PC-3 (cell line): Measurements from ENCODE around the gene NEMP2. TPM values are rescaled to one million over a fixed set of nuclear protein-coding genes. Genes with fewer than 3 reads are reported as not detected.

ENCODE experiments used
- ATAC-seq: fragments of 200-7000 bp; cut with Tn5 transposase; 2 replicates; pipeline ENCODE4 v1.9.1; 2020; ENCODE audit warnings: mild to moderate bottlenecking, moderate library complexity
- BruUV-seq: library from RNA; stranded (reverse); fragments of 400-500 nt; replicated peaks from 2 replicates; lab custom pipeline; 2021; lab: Mats Ljungman, UMichigan
- CTCF ChIA-PET: fragments of 300-600 bp; sonication (Branson Sonifier 250); formaldehyde crosslinking; loops from one replicate; lab custom pipeline; 2022; ENCODE audit warnings: antibody characterized with exemption; lab: Charles Lee
- POLR2A ChIA-PET: fragments of 300-600 bp; sonication (Branson Sonifier 250); formaldehyde crosslinking; loops from one replicate; lab custom pipeline; 2022; ENCODE audit warnings: antibody characterized with exemption; ENCODE audit not compliant: unreplicated experiment; lab: Charles Lee
- DNase-seq: peaks from one replicate; pipeline ENCODE4 v3.0.0-alpha.2; 2015
- H2AFZ ChIP-seq: fragments of 300-600 bp; sonication (generic); 2 replicates; pipeline ENCODE4 v1.6.0; 2016; ENCODE audit warnings: antibody characterized with exemption, low read length
- H3F3A ChIP-seq: fragments of 300-600 bp; sonication (generic); one replicate; pipeline ENCODE4 v1.6.0; 2017; ENCODE audit warnings: antibody characterized with exemption, low read length, control low read depth, mild to moderate bottlenecking; ENCODE audit not compliant: unreplicated experiment
- H3K27ac ChIP-seq: fragments of 300-600 bp; sonication (generic); 2 replicates; pipeline ENCODE4 v1.5.1; 2016; ENCODE audit warnings: mild to moderate bottlenecking, low read length
- H3K27me3 ChIP-seq: fragments of 300-600 bp; sonication (generic); 2 replicates; pipeline ENCODE4 v1.6.1; 2016; ENCODE audit warnings: low read length, mixed read lengths
- H3K36me3 ChIP-seq: fragments of 300-600 bp; sonication (generic); 2 replicates; pipeline ENCODE4 v1.6.1; 2016; ENCODE audit warnings: low read depth, mixed run types, low read length, mixed read lengths
- H3K4me1 ChIP-seq: fragments of 300-600 bp; sonication (generic); 2 replicates; pipeline ENCODE4 v1.5.1; 2016; ENCODE audit warnings: low read length; ENCODE audit not compliant: insufficient read depth
- H3K4me2 ChIP-seq: fragments of 300-600 bp; sonication (generic); 2 replicates; pipeline ENCODE4 v1.6.0; 2016; ENCODE audit warnings: low read length
- H3K4me3 ChIP-seq: fragments of 300-600 bp; sonication (generic); 2 replicates; pipeline ENCODE4 v1.5.1; 2016; ENCODE audit warnings: mild to moderate bottlenecking, low read length, mixed read lengths
- H3K79me2 ChIP-seq: fragments of 300-600 bp; sonication (generic); 2 replicates; pipeline ENCODE4 v1.6.1; 2017; ENCODE audit warnings: low read length, mixed read lengths
- H3K9ac ChIP-seq: fragments of 300-600 bp; sonication (generic); 2 replicates; pipeline ENCODE4 v1.6.0; 2016; ENCODE audit warnings: mild to moderate bottlenecking, low read length
- H3K9me2 ChIP-seq: fragments of 300-600 bp; sonication (generic); replicated peaks from 2 replicates; pipeline ENCODE4 v1.6.1; 2016; ENCODE audit warnings: mixed run types, low read length, mixed read lengths
- H3K9me3 ChIP-seq: fragments of 300-600 bp; sonication (generic); 2 replicates; pipeline ENCODE4 v1.6.1; 2016; ENCODE audit warnings: low read length, mixed read lengths
- H4K20me1 ChIP-seq: fragments of 300-600 bp; sonication (generic); 2 replicates; pipeline ENCODE4 v1.6.1; 2016; ENCODE audit warnings: low read length, mixed read lengths
- CTCF ChIP-seq: fragments of 300-600 bp; sonication (generic); conservative IDR thresholded peaks from 2 replicates; pipeline ENCODE4 v1.5.1; 2017; ENCODE audit warnings: antibody characterized with exemption, low read depth, mild to moderate bottlenecking, low read length
- EZH2 ChIP-seq: fragments of 300-600 bp; sonication (generic); IDR thresholded peaks from one replicate; pipeline ENCODE4 v1.6.1; 2017; ENCODE audit warnings: antibody characterized with exemption, mild to moderate bottlenecking, low read length; ENCODE audit not compliant: unreplicated experiment
- EZH2phosphoT487 ChIP-seq: fragments of 300-600 bp; sonication (generic); IDR thresholded peaks from 2 replicates; pipeline ENCODE4 v1.6.1; 2018; ENCODE audit warnings: mild to moderate bottlenecking, antibody characterized with exemption, low read length, borderline replicate concordance
- intact Hi-C: fragments of 100-400 bp; cut with micrococcal nuclease; formaldehyde crosslinking; loops from 2 replicates; pipeline ENCODE4 v1.9.0; 2023
- total RNA-seq: library from RNA; depleted of rRNA; stranded (reverse); fragments of >200 nt; gene quantifications from 2 replicates; pipeline ENCODE4 v1.2.3, GENCODE V29; 2014

NEMP2 gene
- total RNA-seq, 1 experiment from 2014 or later = 3.8 TPM

DNA sequence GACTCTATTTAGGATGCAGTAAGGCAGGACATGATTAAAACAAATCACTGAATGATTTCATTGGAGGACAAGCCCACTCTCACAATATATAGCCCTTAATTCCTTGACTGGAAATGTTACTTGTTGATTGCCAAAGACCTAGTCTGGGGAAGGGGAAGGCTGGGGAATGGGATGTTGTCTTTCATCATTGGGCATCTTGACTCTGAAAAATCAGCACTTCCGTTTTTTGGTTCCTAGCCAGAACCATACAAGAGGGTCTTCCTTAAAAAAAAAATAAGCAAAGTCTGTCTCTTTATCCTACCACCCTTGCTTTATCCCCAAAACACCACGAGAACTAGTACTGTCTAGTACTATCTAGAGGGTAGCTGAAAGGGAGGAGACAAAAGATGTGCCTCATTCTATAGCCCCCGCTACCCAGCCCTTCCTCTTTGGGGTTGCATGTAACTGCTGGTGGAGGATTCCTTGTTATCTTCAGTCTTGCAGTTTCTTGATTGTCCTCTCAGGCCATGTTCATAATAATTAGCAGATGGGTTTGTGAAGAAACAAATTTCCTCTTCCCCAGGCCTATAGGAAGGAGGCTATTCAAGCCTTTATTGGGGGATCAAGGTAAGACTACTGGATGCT, 55.8 kb downstream of the NEMP2 start:
- ChIA-PET POLR2A (no interaction called here), CTCF (interaction anchor here (0.7 kb wide), 1 partner anchor 22 kb away, joined by 3 read pairs; no protein-coding TSS in a partner anchor)

GRCh38 chr2:190477661-190478454, 56.7 kb downstream of the NEMP2 start:
- ATAC-seq = no peak

More for the DNA sequence above, 55.8 kb downstream of the NEMP2 start:
- Histone ChIP-seq H3K9ac (no peak overlapping the region), H2AFZ (no peak overlapping the region), H3K4me2 (no peak overlapping the region), H3K79me2 (no peaks in the 10 kb centered on the region), H3K27ac (no peak overlapping the region), H4K20me1 (no peaks in the 10 kb centered on the region), H3K9me3 (no peaks in the 10 kb centered on the region), H3F3A (no peaks in the 10 kb centered on the region), H3K4me1 (no peaks in the 10 kb centered on the region), H3K27me3 (no peaks in the 10 kb centered on the region), H3K4me3 (no peak overlapping the region), H3K9me2 (no peaks in the 10 kb centered on the region), H3K36me3 (no peaks in the 10 kb centered on the region)
- no peak for TF ChIP-seq EZH2
- TF ChIP-seq EZH2phosphoT487 = no peak
- TF ChIP-seq CTCF = no peak
- no TSS peak for BruUV-seq
- no peak for ATAC-seq
- no peak for DNase-seq
- intact Hi-C loops = no loop called here

More at GRCh38 chr2:190477661-190478454, 56.7 kb downstream of the NEMP2 start:
- no peaks in the 10 kb centered on the region for H3F3A ChIP-seq
- H3K27ac ChIP-seq = no peak overlapping the region
- H3K4me3 ChIP-seq = no peak overlapping the region
- no peaks in the 10 kb centered on the region for H3K4me1 ChIP-seq
- H3K4me2 ChIP-seq = no peak overlapping the region
- BruUV-seq = no TSS peak
- H4K20me1 ChIP-seq = no peaks in the 10 kb centered on the region
- H3K27me3 ChIP-seq = no peaks in the 10 kb centered on the region
- no peak overlapping the region for H2AFZ ChIP-seq
- CTCF ChIA-PET = no interaction called here
- H3K36me3 ChIP-seq = no peaks in the 10 kb centered on the region
- no peaks in the 10 kb centered on the region for H3K79me2 ChIP-seq
- no peaks in the 10 kb centered on the region for H3K9me3 ChIP-seq
- no peak for DNase-seq
- no peak for TF ChIP-seq EZH2phosphoT487
- TF ChIP-seq EZH2 = no peak
- TF ChIP-seq CTCF = no peak
- POLR2A ChIA-PET = interaction anchor here (0.6 kb wide), 1 partner anchor 96 kb away, joined by 3 read pairs; no protein-coding TSS in a partner anchor
- intact Hi-C loops = no loop called here
- no peaks in the 10 kb centered on the region for H3K9me2 ChIP-seq
- no peak overlapping the region for H3K9ac ChIP-seq
